ENCODE results near the gene TTC1. TPM values are rescaled to one million over a fixed set of nuclear protein-coding genes. Genes with fewer than 3 reads are reported as not detected.

TTC1 gene
- total and polyA plus RNA-seq, 10 donors, result 29.2 to 55.2 (median 39.6) TPM

GRCh38 chr5:160042671-160043070, 33.7 kb downstream of the TTC1 start:
- H3K27me3 ChIP-seq (replicated peaks in 1 of 7), result no peaks in the 10 kb centered on the region
- TF ChIP-seq CTCF (IDR thresholded peaks at IDR 0.05 in 8 of 11, conservative IDR thresholded peaks at IDR 0.05 in 3 of 11), result no peak
- TF ChIP-seq POLR2A (IDR thresholded peaks at IDR 0.05), result no peak
- no peak for TF ChIP-seq POLR2AphosphoS5 (IDR thresholded peaks at IDR 0.05)
- 91 to 95% (median 94%) methylated on average over 3 of the region's 3 CpGs for WGBS, 5 donors
- intact Hi-C loops (cut with DNase I; ENCODE audit: low total_unique reads), result no loop called here
- no peak overlapping the region for H3K27ac ChIP-seq
- no peak overlapping the region for H3K4me3 ChIP-seq
- no peak for DNase-seq
- H3K4me1 ChIP-seq, result no peaks in the 10 kb centered on the region
- H3K9me3 ChIP-seq, result no peaks in the 10 kb centered on the region
- H3K36me3 ChIP-seq, result peaks cover 0 to 100% (median 52%) of the 10 kb centered on the region in 6 donors

GRCh38 chr5:160044391-160044804, 35.5 kb downstream of the TTC1 start:
- intact Hi-C loops (cut with DNase I; ENCODE audit: low total_unique reads), result no loop called here
- Histone ChIP-seq H3K4me3 (no peak overlapping the region), H3K9me3 (no peaks in the 10 kb centered on the region), H3K27ac (no peak overlapping the region), H3K36me3 (peaks cover 0 to 100% (median 49%) of the 10 kb centered on the region in 6 donors), H3K27me3 (replicated peaks in 1 of 7) (no peaks in the 10 kb centered on the region), H3K4me1 (no peaks in the 10 kb centered on the region)
- no peak for TF ChIP-seq CTCF (IDR thresholded peaks at IDR 0.05 in 8 of 11, conservative IDR thresholded peaks at IDR 0.05 in 3 of 11)
- no peak for TF ChIP-seq POLR2AphosphoS5 (IDR thresholded peaks at IDR 0.05)
- TF ChIP-seq POLR2A (IDR thresholded peaks at IDR 0.05), result no peak
- DNase-seq, result no peak
- WGBS, 5 donors, result 89 to 100% (median 100%) methylated on average over 1 of the region's 1 CpG

GRCh38 chr5:160044967-160045366, 36.0 kb downstream of the TTC1 start:
- TF ChIP-seq CTCF (IDR thresholded peaks at IDR 0.05 in 8 of 11, conservative IDR thresholded peaks at IDR 0.05 in 3 of 11), result no peak
- TF ChIP-seq POLR2A (IDR thresholded peaks at IDR 0.05), result no peak
- no peak for TF ChIP-seq POLR2AphosphoS5 (IDR thresholded peaks at IDR 0.05)
- H3K27me3 ChIP-seq (replicated peaks in 1 of 7), result no peaks in the 10 kb centered on the region
- H3K4me3 ChIP-seq, result no peak overlapping the region
- no peaks in the 10 kb centered on the region for H3K9me3 ChIP-seq
- no peak overlapping the region for H3K27ac ChIP-seq
- no peak for DNase-seq
- no peaks in the 10 kb centered on the region for H3K4me1 ChIP-seq
- WGBS, 5 donors, result 65 to 86% (median 78%) methylated on average over 3 of the region's 3 CpGs
- intact Hi-C loops (cut with DNase I; ENCODE audit: low total_unique reads), result no loop called here
- H3K36me3 ChIP-seq, result peaks cover 4 to 100% (median 51%) of the 10 kb centered on the region in 6 donors

GRCh38 chr5:160047423-160047822, 38.5 kb downstream of the TTC1 start:
- DNase-seq, result no peak
- Histone ChIP-seq H3K4me3 (no peak overlapping the region), H3K27ac (no peak overlapping the region), H3K36me3 (peaks cover 12 to 100% (median 55%) of the 10 kb centered on the region in 6 donors), H3K4me1 (no peaks in the 10 kb centered on the region), H3K27me3 (replicated peaks in 1 of 7) (no peaks in the 10 kb centered on the region), H3K9me3 (no peaks in the 10 kb centered on the region)
- 97 to 99% (median 97%) methylated on average over 3 of the region's 3 CpGs for WGBS, 5 donors
- no peak for TF ChIP-seq POLR2A (IDR thresholded peaks at IDR 0.05)
- no peak for TF ChIP-seq POLR2AphosphoS5 (IDR thresholded peaks at IDR 0.05)
- TF ChIP-seq CTCF (IDR thresholded peaks at IDR 0.05 in 8 of 11, conservative IDR thresholded peaks at IDR 0.05 in 3 of 11), result no peak
- intact Hi-C loops (cut with DNase I; ENCODE audit: low total_unique reads), result no loop called here
